GM23248 (cell line): Measurements from ENCODE around the gene FARS2. TPM values are rescaled to one million over a fixed set of nuclear protein-coding genes. Genes with fewer than 3 reads are reported as not detected.
A peak's percentile ranks its signal among the peaks of the same experiment; 100 is the strongest.

Source experiments
- DNase-seq: peaks from one replicate; pipeline ENCODE4 v3.0.0-alpha.2; 2015
- H2AFZ ChIP-seq: fragments of 200-600 bp; sonication (generic); 2 replicates; pipeline ENCODE4 v1.6.1; 2016; ENCODE audit warnings: antibody characterized with exemption
- H3F3A ChIP-seq: fragments of 200-600 bp; sonication (generic); 2 replicates; pipeline ENCODE4 v1.6.1; 2016; ENCODE audit warnings: mild to moderate bottlenecking, antibody characterized with exemption, mixed run types; ENCODE audit not compliant: insufficient read depth
- H3K27ac ChIP-seq: fragments of 200-600 bp; sonication (generic); 2 replicates; pipeline ENCODE4 v1.5.1; 2016; ENCODE audit warnings: mild to moderate bottlenecking
- H3K27me3 ChIP-seq: fragments of 200-600 bp; sonication (generic); replicated peaks from 2 replicates; pipeline ENCODE4 v1.6.1; 2016; ENCODE audit warnings: mild to moderate bottlenecking; ENCODE audit not compliant: insufficient read depth
- H3K36me3 ChIP-seq: fragments of 200-600 bp; sonication (generic); 2 replicates; pipeline ENCODE4 v1.6.1; 2016; ENCODE audit warnings: low read depth, mild to moderate bottlenecking
- H3K4me1 ChIP-seq: fragments of 200-600 bp; sonication (generic); 2 replicates; pipeline ENCODE4 v1.6.1; 2016; ENCODE audit warnings: mild to moderate bottlenecking; ENCODE audit not compliant: insufficient read depth
- H3K4me2 ChIP-seq: fragments of 200-600 bp; sonication (generic); one replicate; pipeline ENCODE4 v1.6.1; 2016; ENCODE audit warnings: mild to moderate bottlenecking; ENCODE audit not compliant: unreplicated experiment
- H3K4me3 ChIP-seq: fragments of 200-600 bp; sonication (generic); 2 replicates; pipeline ENCODE4 v1.5.1; 2016; ENCODE audit warnings: mild to moderate bottlenecking
- H3K79me2 ChIP-seq: fragments of 200-600 bp; sonication (generic); 2 replicates; pipeline ENCODE4 v1.6.1; 2016; ENCODE audit warnings: mild to moderate bottlenecking; ENCODE audit not compliant: insufficient read depth
- H3K9ac ChIP-seq: fragments of 200-600 bp; sonication (generic); 2 replicates; pipeline ENCODE4 v1.6.1; 2016; ENCODE audit warnings: mild to moderate bottlenecking
- H3K9me2 ChIP-seq: fragments of 200-600 bp; sonication (generic); 2 replicates; pipeline ENCODE4 v1.6.1; 2016; ENCODE audit warnings: mixed run types, mild to moderate bottlenecking, moderate library complexity; ENCODE audit not compliant: insufficient read depth
- H3K9me3 ChIP-seq: fragments of 200-600 bp; sonication (generic); one replicate; pipeline ENCODE4 v1.6.1; 2017; ENCODE audit warnings: low read depth
- H4K20me1 ChIP-seq: fragments of 200-600 bp; sonication (generic); 2 replicates; pipeline ENCODE4 v1.6.0; 2016; ENCODE audit not compliant: insufficient read depth
- EZH2 ChIP-seq: fragments of 200-600 bp; sonication (generic); IDR thresholded peaks from 2 replicates; pipeline ENCODE4 v1.6.1; 2018; ENCODE audit warnings: antibody characterized with exemption, mild to moderate bottlenecking; ENCODE audit not compliant: insufficient read depth, poor library complexity, severe bottlenecking
- EZH2phosphoT487 ChIP-seq: fragments of 200-600 bp; sonication (generic); IDR thresholded peaks from 2 replicates; pipeline ENCODE4 v1.6.1; 2018; ENCODE audit warnings: antibody characterized with exemption, moderate library complexity, mild to moderate bottlenecking, low read depth; ENCODE audit not compliant: insufficient read depth
- WGBS, 2 experiments: methylation state at CpG; one replicate each; pipeline ENCODE4 v1.1.6; 2015 to 2017; ENCODE audit warnings: low lambda C conversion rate in 2 of 2, low coverage in 1 of 2; ENCODE audit errors: missing lambda C conversion rate in 2 of 2; 5-methylcytosine and 5-hydroxymethylcytosine counted together
- in situ Hi-C: fragments of 300-500 bp; cut with MboI; formaldehyde crosslinking; loops from 2 replicates; pipeline ENCODE4 v1.15.0; 2020
- polyA plus RNA-seq: library from polyadenylated mRNA; unstranded; fragments of >200 nt; fragmentation: Nextera tagmentation; extraction: Ambion mirVana; gene quantifications from 2 replicates; pipeline ENCODE4 v1.2.1, GENCODE V29; 2016
- total RNA-seq: library from RNA; depleted of rRNA; stranded (reverse); fragments of >200 nt; shearing (Covaris generic); gene quantifications from 2 replicates; pipeline ENCODE4 v1.2.3, GENCODE V29; 2014

Gene FARS2
- total and polyA plus RNA-seq, 2 experiments from 2014 or later: 15.1 to 16.5 TPM

GRCh38 chr6:5510331-5511133, 249.2 kb downstream of the FARS2 start:
- Histone ChIP-seq H3K4me2 (no peak overlapping the region), H3K4me3 (no peak overlapping the region), H3K4me1 (peaks cover 15% of the 10 kb centered on the region), H3K9ac (no peak overlapping the region), H4K20me1 (no peaks in the 10 kb centered on the region), H3K27ac (no peak overlapping the region), H3K27me3 (no peaks in the 10 kb centered on the region), H3K36me3 (no peaks in the 10 kb centered on the region), H3K9me3 (no peaks in the 10 kb centered on the region), H3F3A (peaks cover 11% of the 10 kb centered on the region), H3K79me2 (no peaks in the 10 kb centered on the region), H2AFZ (no peak overlapping the region), H3K9me2 (no peaks in the 10 kb centered on the region)
- in situ Hi-C loops: no loop called here
- 93 to 94% methylated on average over 23 to 24 of the region's 24 CpGs for WGBS, 2 experiments
- DNase-seq: no peak
- TF ChIP-seq EZH2: no peak
- TF ChIP-seq EZH2phosphoT487: no peak

GRCh38 chr6:5511954-5512353, 250.6 kb downstream of the FARS2 start:
- DNase-seq: peak; percentile 83
- H3K79me2 ChIP-seq: no peaks in the 10 kb centered on the region
- H3K4me1 ChIP-seq: peaks cover 15% of the 10 kb centered on the region
- 37 to 40% methylated on average over 3 of the region's 3 CpGs for WGBS, 2 experiments
- no peak overlapping the region for H2AFZ ChIP-seq
- H3K9me3 ChIP-seq: no peaks in the 10 kb centered on the region
- H3K27ac ChIP-seq: peak overlapping the region; percentile 7; the same call in 1 of the 2 replicates
- no peaks in the 10 kb centered on the region for H3K9me2 ChIP-seq
- peaks cover 11% of the 10 kb centered on the region for H3F3A ChIP-seq
- H3K9ac ChIP-seq: no peak overlapping the region
- no peaks in the 10 kb centered on the region for H4K20me1 ChIP-seq
- in situ Hi-C loops: no loop called here
- no peaks in the 10 kb centered on the region for H3K27me3 ChIP-seq
- H3K4me2 ChIP-seq: peak overlapping the region; percentile 23
- H3K4me3 ChIP-seq: no peak overlapping the region
- TF ChIP-seq EZH2phosphoT487 (no peak), EZH2 (no peak)
- H3K36me3 ChIP-seq: no peaks in the 10 kb centered on the region

GRCh38 chr6:5512422-5512821, 251.1 kb downstream of the FARS2 start:
- peak overlapping the region; percentile 23 for H3K4me2 ChIP-seq

GRCh38 chr6:5513408-5513807, 252.1 kb downstream of the FARS2 start:
- DNase-seq: no peak
- Histone ChIP-seq H3K4me3 (no peak overlapping the region), H3K36me3 (no peaks in the 10 kb centered on the region), H3K9me3 (no peaks in the 10 kb centered on the region), H3K79me2 (no peaks in the 10 kb centered on the region), H3K9ac (no peak overlapping the region), H3K4me1 (peaks cover 15% of the 10 kb centered on the region), H2AFZ (no peak overlapping the region), H3K27ac (no peak overlapping the region), H3K9me2 (no peaks in the 10 kb centered on the region), H3K4me2 (no peak overlapping the region), H4K20me1 (no peaks in the 10 kb centered on the region), H3F3A (peaks cover 11% of the 10 kb centered on the region), H3K27me3 (no peaks in the 10 kb centered on the region)
- in situ Hi-C loops: no loop called here
- TF ChIP-seq EZH2 (no peak), EZH2phosphoT487 (no peak)
- 90 to 96% methylated on average over 6 of the region's 6 CpGs for WGBS, 2 experiments

More at GRCh38 chr6:5512422-5512821, 251.1 kb downstream of the FARS2 start:
- Histone ChIP-seq H3K27ac (no peak overlapping the region; the same call in 1 of the 2 replicates), H2AFZ (no peak overlapping the region), H3K9me2 (no peaks in the 10 kb centered on the region), H4K20me1 (no peaks in the 10 kb centered on the region), H3K9me3 (no peaks in the 10 kb centered on the region), H3K4me1 (peaks cover 15% of the 10 kb centered on the region), H3K79me2 (no peaks in the 10 kb centered on the region), H3K27me3 (no peaks in the 10 kb centered on the region), H3K36me3 (no peaks in the 10 kb centered on the region), H3F3A (peaks cover 11% of the 10 kb centered on the region), H3K4me3 (no peak overlapping the region), H3K9ac (no peak overlapping the region)
- 91 to 92% methylated on average over 2 of the region's 2 CpGs for WGBS, 2 experiments
- in situ Hi-C loops: no loop called here
- DNase-seq: no peak
- TF ChIP-seq EZH2phosphoT487 (no peak), EZH2 (no peak)

- TF ChIP-seq EZH2phosphoT487 (no peak), EZH2 (no peak)
- H3K36me3 ChIP-seq: no peaks in the 10 kb centered on the region
- H3K9me3 ChIP-seq: no peaks in the 10 kb centered on the region
- H3K4me1 ChIP-seq: peaks cover 15% of the 10 kb centered on the region
- H3K27ac ChIP-seq: no peak overlapping the region
- H3K79me2 ChIP-seq: no peaks in the 10 kb centered on the region
- in situ Hi-C loops: no loop called here
- no peak overlapping the region for H2AFZ ChIP-seq
- H3K4me2 ChIP-seq: no peak overlapping the region
- H4K20me1 ChIP-seq: no peaks in the 10 kb centered on the region
- H3K9me2 ChIP-seq: no peaks in the 10 kb centered on the region
- no peaks in the 10 kb centered on the region for H3K27me3 ChIP-seq
- peaks cover 11% of the 10 kb centered on the region for H3F3A ChIP-seq
- no peak for DNase-seq
- H3K9ac ChIP-seq: no peak overlapping the region
- no peak overlapping the region for H3K4me3 ChIP-seq
Measured at GRCh38 chr6:5514353-5514752, 253.0 kb downstream of the FARS2 start.
